ENCODE data around the gene CPEB4.

The CPEB4 gene

DNA sequence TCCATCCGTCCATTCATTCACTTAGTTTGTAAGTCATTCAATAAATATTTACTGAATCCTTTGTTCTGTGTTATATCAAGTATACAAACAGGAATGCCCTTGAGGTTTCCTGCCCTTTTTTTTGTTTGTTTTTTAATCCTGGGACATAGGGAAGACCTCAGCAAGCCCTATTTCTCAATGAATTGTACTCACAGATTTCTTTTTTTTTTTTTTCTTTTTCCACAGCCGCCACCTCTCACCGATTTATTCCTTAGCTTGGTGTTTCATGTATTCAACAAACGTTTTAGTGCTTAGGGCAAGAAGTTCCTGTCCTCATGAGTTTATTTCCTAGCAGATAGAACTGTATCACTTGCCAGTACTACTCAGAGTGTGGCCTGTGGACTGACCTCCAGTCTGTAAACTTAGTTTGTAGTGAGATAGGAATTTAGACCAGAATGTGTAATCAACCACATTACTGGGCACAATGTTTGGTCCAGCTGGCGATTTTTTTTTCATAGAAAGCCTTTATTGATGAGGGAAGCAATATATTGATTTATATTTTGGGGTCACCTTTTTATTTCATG, 65.5 kb downstream of the CPEB4 start:
- no peak for DNase-seq

DNA sequence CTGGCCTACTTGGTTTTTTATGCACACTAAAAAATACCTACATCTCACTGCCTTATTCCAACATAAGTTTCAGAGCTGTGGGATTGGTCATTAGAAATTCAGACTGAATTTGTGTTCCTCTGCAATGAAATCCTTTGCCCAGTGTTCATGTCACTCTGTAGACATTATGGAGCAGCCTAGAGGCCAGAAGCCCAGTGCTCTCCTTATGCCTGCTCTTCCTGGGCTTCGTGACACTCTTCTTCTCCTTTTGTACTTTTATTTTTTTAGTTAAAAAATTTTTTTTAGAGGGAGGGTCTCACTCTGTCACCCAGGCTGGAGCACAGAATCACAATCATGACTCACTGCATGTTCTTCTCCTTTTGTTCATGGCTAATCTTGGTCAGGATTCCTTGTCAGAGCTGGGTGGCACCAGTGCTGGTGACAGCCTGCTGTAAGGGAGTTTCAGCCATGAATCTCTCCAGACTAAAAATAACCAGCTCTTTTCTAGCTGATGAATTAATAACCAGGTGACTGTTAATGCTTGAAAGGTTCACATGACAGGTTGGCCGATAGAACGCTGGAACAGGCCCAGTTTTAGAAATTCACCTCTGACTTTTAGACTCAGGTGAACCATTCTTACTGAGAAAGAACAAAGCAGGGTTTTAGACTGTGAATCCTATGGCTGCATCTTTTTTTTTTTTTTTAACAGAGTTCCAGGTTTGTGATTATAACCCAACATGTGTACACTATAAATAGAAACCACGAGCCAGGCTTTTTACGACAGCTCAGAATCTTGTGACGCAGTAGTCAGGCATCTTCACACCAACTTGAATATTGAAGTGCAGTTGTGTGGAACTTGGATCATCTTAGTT, 66.7 kb downstream of the CPEB4 start:
- no peak for DNase-seq

DNA sequence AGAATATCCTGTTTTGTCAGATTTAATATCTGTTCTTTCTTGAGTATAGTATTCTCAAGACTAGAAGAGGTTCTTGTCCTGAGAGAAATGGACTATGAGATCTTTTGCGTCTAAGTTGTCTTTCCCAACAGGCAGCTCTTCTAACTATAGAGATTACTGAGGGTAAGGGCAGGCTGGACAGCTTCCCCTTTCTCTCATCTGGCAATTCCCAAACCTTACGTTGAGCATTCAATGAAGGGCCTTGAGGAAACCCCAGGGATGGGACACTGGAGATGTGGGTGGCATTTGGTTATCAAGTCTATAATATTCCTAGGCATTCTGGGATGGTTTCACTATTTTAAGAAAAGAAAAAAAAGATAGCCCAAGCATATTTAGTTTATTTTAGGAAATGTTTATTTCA, 72.8 kb downstream of the CPEB4 start:
- DNase-seq: no peak

DNA sequence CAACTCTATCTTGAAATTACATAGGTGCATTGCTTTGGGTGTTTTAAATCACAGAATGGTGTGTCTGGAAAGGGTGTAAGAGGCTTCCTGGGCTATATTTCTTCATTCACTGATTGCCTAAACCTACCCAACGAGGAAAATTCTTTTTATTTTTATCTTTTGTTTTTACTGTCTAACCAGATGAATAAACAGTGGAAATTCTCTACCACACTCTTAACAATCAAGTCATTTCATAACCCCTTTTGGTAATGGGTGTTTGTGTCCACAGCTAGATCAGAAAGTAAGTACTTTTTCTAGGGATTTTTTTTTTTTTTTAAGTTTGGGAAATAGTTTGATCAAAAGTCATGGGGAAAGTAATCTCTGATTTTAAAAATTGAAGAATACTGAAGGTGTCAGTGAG, 73.3 kb downstream of the CPEB4 start:
- no peak for DNase-seq

DNA sequence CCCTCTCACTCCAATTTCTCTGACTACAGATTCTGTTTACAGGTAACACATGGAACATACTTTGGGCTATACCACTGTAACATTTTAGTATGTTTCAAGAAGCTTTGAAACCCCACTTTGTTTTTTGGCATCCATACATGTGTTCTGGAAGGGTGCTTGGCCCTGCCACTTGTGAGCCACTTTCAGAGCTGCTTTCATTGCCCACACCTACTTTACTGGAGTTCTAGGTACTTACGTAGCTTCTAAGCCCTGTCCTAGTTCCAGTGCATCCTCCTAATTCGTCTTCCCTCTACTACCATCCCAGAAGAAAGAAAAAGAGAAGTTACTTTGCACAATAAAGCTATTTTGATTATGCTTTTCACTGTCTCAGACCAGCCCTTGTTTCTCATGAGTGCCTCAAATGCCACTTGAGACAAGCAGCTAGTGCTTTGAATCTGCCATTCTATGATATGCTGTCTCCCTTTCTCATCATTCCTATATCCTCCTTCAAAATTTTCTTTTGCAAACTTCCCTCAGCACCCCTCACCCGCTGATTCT, 74.4 kb downstream of the CPEB4 start:
- DNase-seq: no peak

DNA sequence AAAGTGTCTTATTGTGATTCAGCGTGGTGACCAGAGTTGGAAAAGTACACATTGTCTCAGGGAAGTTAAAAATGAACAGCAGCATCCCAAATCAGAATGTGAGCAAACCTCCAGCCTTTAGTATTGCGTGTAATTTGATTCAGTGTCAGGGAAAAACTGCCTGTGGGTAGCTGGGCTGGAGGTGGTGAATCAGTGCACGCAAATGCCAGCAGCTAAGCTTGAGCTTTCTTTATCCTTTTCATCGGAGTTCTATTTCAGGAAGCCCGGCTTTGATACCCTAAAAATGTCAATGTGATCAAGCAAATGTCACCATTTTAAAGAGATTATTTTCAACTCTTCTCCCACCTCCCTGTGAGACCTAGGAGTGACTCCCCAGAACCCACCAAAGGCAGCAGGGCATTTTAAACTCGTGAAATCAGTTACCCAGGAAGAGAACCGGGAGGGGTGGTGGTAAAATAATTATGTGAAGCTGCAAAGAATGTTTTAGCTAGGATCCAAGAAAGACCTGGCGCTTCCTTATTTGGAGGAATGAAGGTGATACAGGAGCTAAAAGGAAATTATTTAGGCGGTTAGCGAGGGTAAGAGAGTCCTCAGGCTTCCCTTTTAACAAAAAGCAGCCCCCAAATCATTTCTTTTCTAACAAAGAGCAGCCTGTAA, 75.2 kb downstream of the CPEB4 start:
- no peak for DNase-seq

DNA sequence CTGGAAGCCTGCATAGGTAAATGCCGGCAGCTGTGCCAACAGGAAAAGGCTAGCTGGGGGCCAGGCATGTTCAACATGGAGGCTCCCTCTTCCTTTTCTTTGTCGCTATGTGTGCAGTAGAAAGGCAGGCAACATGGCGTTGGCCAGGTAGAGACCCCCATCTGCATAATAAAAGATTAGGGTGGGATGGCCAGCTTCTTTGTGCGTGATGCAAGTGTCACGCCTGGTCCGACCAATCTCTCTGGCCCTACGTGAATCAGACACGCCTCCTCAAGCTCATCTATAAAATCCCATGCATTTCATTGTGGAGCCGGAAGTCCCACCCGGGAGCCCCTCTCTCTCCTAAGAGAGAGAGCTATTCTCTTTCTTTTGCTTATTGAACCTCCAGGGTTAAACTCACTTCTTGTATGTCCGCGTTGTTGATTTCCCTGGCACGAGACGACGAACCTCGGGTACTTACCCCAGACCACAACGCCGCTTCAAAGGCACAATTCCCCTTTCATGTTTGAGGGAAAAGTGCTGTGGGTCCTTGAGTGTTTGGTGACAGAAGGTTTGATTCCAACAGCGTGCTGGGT, 75.8 kb downstream of the CPEB4 start:
- DNase-seq: peak; percentile 26

DNA sequence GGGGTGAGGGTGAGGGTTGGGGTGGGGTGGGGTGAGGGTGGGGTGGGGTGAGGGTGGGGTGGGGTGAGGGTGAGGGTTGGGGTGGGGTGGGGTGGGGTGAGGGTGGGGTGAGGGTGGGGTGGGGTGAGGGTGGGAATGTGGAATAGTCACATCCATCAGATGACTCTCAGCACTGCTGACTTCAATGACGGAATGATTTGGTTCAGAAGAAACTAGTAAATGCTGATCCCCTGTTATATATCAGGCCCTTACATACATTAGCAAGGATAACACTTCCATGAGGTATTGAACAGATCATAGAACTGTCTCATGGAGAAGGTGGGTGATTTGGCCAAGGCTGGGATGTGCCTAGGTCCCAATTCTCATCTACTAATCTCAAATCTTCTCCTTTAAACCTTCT, 76.4 kb downstream of the CPEB4 start:
- DNase-seq: no peak

DNA sequence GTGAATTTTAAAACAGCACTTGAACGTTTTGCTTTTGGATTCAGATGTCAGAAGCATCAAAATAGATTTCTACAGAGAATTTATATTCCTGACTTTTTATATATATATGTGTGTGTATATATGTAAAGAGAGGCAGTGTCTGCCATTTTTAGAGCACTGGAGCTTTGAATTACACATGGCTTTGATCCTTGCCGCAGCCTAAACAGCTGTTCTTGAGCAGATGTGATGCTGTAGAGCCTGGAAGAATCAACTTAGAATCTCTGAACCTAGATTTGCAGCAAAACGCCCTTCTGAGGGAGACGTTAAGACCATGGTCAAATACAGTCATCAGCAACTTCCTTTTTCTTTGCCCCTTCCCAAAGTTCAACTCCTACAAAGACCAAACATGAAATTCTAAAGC, 79.1 kb downstream of the CPEB4 start:
- DNase-seq: no peak

DNA sequence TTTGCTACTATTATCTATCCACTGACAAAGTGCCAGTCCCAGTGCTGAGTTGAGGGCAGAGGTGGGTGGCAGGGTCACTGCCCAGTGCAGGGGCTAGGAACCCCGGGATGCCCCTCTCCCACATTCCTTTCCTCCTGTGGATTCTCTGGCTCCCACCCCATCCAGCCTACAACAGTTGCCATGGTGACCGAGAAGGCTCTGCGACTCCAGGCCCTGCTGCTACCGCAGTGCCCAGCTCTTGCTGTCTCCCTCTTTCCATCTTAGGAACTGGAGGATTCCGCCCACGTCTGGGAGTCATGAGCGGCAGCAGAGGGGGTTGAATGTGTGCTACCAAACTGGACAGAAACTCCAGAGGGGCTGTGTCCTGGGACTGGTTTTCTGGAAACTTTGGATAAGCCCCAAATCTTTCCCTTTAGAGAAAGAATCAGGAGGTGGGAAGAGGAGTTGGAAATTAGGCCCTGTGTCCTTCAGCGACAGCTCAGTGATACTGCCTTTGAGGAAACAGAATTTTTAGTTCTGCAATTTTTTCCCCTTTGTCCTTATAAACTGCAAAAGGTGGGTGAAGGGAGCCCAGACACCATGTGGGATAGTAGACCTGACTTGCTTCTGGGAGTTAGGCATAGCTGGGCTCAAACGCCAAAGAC, 80.1 kb downstream of the CPEB4 start:
- no peak for DNase-seq

DNA sequence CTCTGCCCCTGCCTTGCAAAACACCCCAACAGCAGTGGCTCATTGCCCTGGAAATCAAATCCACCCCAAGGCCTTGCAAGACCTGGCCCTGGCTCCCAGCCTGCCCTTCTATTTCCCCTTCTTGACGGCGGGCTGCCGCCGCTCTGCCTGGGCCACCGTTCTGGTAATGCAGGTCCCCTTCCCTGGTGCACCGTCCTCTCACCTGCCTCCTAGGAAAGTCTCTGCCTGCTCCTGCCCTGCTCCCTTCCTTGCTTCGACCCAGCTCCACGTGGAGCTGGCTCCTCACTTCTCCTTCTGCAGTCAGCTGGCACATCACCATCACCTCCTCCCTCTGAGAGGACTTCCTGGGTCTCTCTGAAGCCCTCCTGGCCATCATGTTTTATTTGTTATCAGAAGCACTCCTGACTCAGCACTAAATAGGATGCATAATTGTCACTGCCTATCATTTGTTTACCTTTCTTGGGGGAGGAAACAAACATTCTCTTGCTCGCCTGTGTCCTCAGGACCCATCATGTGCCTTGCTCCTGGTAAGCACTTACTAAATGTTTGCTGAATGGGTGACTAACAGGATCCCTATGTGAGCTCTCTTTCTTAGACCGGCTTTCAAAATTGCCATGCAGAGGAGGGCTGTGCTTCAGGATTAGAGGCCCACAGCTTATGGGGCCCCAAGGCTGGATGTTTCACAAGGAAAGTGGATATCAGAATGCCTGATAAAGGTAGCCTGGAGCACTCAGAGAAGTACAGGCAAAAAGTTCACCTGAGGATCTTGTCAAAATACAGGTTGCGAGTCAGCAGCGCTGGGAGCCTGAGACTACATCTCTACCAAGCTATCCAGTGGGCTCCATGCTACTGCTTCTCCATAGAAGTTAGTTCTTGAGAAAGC, 81.3 kb downstream of the CPEB4 start:
- no peak for DNase-seq

DNA sequence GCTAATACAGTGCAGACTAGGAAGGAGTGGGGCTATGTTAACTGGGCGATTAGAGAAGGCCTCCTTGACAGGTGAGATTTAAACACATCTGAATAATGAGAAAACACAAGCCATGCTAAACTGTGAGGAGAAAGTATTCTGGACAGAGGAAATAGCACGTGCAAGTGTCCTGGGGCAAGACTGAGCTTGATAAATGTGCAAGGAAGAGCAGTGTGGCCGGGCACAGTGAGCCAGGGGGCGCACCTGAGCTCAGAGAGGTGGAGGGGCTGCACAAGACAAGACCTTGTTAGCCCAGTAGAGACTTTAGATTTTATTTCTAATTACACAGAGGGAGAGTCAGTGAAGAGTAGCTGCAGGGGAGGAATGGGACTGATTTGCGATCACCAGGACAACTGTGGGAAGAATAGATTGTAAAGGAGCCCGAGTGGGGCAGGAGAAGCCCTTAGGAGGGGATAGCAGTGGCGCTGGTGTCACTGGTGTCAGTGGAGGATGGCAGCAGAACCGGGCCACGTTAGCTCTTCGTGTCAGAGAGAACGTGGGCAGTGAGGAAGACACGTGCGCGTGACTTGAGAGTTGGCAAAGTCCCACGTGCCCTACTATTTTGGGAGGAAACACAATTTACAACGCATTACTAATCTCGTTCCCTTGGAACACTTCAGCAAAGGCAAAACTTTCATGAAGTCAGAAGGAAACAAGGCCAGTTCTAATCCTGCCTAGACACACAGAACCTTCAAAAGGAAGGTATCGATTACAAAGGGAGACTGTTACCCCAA, 82.9 kb downstream of the CPEB4 start:
- no peak for DNase-seq

DNA sequence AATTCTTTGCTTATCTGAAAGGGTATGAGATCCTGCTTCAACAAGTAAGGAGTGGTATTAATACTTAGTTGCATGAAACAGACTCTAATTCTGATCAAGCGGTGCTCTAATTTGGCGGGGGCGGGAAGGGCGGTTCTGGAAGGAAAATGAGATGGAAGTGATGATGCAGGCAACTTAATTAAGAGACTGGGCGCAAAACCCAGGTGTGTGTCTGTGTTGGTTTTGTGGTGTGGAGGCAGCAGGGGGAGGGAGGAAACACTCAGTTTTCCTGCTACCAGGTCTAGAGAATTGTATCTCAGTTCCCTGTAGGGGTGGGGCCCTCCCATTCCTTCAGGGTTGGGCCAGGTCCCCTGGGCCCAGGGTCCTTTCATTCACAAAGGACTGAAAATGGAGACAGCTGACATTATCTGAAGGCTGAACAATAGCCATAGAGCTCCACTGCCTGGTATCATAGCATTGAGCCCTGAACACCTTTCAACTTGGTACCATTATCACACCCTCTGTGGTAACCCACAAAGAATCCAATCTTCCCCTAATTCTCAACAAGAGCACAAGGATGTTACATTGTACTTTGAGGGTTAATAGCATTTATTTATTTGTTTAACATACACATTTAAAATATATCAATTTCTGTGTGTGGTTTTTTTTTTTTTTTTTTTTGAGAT, 83.7 kb downstream of the CPEB4 start:
- DNase-seq: no peak

DNA sequence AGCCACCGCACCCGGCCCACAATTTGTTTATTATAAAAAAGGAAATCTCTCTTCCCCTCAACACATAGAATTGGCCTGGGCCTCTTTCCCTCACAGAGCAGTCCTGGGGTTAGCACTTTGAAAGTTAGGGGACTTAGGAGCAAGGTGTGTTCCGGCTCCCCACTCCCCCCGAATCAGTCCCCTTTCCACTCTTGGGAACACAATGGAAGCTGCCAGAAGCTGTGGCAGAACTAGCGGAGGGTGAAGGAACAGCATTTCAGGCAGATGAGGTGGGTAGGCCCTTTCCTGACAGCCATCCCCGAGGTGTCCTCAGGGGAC, 84.4 kb downstream of the CPEB4 start:
- no peak for DNase-seq

DNA sequence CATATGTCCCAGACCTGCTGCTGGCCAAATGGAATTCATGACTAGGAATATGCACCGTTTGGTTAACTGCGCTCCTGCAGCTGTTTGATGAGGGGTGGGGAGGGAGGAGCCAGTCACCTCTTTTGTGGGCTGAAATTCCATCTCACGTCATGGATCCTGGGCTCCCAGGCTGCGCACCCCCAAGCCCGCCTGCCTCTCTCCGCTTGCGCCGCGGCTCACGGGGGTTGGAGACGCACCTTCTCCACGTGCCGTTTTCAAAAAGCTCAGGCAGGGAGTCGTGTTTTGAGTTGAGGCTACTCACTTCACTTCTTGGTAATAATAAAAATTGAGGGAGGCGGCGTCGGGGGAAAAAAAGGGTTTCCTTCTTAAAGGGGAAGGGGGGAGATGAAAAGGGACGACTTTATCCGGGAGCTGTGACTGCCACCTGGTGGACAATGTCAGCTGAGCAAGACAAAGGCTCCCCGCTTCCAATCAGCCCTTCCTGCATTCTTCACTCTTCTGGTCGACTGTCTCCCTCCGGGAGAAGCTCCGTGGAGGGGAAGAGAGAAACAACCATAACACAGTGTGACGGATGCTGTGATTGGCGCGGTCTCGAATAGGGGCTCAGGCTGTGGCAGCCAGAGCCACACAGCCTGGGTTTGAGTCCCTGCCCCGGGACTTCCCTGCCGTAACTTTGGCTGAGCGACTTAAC, 84.9 kb downstream of the CPEB4 start:
- peak; percentile 77 for DNase-seq

DNA sequence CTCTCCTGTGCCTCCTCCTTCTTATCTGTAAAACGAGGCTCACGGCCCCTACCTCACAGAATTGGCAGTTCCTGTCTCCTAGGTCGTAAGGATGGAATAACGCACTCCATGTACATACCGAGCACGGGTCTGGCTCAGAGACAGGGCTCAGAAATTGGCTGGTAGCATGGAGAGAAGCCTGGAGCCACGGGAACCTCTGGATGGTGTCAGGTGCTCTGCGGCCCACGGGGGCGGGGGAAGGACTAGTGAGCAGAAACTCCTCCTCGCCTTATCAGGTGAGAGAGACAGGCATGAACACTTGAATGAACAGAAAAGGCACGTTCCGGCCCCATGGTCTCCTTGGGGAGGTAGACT, 85.4 kb downstream of the CPEB4 start:
- no peak for DNase-seq

DNA sequence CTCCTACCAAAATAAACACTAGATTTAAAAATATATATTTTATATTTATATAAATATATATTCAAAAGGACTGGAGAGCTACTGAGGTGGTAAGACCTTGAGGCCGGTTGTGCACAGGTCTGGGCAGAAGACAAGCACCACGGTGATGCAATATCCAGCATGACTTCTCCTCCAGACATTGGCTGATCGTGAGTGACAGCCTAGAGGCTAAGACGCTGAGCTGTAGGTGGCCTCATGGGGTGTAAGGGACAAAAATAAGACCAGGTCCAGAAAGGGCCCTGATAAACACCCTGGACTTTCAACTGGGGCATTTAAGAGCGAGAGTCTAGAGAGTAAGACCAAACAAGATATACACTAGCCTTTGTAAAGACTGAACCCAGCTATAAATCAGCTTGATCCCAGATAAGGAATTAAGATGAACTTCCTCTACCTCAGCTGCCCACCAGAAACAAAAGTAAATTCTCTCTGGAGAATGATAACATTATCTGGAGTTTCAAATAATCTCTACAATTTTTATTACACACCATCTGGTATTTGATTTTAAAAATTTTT, 86.6 kb downstream of the CPEB4 start:
- no peak for DNase-seq

DNA sequence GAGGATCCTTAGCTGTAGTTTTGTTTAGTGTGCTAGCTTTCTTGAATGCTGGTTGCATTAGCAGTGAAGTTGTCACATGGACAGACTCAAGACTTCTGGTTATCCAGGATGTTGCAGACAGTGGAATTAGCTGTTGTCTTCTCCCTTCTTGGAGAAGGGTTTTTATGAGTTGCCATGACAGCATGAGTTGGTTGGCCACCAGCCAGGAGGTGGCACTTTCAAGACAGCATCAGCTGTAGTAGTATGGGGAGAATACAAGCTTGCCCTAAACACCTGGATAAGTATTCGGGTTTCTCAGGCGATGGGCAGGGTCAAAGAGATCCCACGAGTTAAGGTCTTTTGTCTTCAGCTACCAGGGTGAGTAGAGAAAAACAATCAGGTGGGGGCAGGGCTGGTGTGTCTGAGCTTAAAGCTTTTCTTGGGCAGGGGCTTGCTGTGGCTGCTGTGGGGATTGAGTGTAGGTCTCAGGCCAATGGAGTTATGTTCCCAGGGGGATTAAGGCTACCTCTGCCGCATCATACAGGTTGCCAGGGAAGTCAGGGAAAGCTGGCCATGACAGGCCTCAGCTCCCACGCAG, 93.1 kb downstream of the CPEB4 start:
- DNase-seq: no peak

DNA sequence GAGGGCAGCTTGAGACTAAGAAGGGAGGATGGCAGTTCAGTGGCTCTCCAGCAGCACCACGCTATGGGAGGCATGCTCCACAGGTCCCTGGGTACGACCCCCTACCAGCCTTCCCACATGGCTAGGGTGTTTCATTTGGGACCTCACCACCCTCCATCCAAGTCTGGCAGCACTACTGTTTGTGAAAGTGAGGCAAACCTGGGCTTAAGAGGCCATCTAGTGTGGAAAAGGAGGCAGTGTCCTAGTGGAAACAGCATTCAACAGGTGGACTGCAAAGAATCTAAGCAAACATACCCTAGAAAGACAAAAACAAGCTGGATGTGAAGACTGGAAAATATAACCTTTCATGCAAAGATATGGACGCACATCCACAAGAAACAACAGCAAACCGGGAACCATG, 96.1 kb downstream of the CPEB4 start:
- peak; percentile 43 for DNase-seq

Data from COR-L47 (cell line).